NCI-H2171 treated with DMSO at 0.1 percent for 48 hours (cell line): Measurements from ENCODE around the gene ZNF737.
"Not testable (repeated sequence)": the region's sequence is repeated elsewhere in the genome, so short reads cannot be mapped to it uniquely, and the experiment has no call there.

Source experiments
- DNase-seq: peaks from one replicate; lab custom pipeline; 2025; lab: John Stamatoyannopoulos, UW

The ZNF737 gene

DNA sequence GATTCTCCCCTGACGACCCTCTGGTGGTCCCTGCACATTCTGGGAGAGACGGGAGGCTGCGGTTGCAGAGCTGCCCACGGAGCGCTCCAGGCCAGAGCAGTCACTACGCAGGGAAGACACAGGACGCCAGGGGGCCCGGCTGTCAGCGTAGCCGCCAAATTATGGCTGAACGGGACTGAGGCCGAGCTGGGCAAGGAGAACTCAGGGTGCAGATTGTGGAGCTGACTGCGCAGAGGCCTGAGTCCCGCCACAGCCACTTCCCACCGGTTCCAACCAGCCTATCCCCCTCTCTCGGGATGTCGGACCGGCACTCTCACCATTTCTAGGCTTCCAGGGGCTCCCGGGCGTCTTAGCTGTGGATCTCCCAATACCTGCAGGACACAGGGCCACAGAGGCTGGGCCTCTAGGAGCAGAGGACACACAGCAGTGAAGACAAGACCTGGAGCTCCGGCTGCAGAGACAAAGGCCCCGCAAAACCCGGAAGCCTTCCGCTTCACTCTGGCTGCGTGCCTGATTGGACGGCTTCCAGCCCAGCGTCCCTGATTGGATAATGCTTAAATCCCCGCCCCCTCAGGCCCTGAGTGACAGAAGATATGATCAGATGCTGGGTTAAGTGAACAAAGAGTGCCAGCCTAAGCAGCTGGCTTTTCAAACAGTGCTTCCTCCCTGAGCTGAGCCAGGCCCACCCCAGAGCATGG, at the start of gene ZNF737:
Gene ZNF737, minus strand, starts transcription at position 461 of the 698 bp plus-strand sequence. Its CDS starts 141 bp downstream, at position 320.
- DNase-seq = peak; percentile 90

- not testable (repeated sequence) for DNase-seq
Observed at GRCh38 chr19:20614971-20615370, 49.4 kb upstream of the ZNF737 start.

DNA sequence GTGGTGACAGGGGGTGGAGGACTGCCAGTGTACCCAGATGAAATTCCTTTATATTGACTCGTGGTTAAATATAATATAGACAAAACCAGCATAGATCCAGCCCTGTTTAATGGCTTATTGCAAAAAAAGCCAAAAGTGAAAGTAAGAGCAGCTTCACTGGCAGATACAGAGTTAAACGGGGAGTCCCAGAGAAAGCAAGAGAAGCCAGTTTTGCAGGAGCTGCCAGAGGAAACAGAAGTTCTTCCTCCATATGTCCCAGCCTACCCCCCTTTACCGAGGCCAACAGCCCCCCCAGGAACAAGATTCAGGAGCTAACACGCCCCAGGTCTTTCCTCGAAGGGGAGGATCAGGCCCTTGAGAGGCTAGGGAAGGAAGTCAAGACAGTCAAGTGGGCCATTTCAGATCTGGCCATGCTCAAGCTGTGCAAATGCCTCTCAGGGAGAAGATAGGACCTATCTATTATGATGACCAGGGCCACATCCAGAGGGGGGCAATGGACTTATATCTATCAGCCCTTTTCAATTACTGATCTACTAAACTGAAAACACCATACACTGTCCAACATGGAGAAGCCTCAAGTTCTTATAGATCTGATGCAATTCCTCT, 47.2 kb upstream of the ZNF737 start:
- DNase-seq = no peak

GRCh38 chr19:20611866-20612265, 46.3 kb upstream of the ZNF737 start:
- DNase-seq = no peak

GRCh38 chr19:20607943-20608342, 42.4 kb upstream of the ZNF737 start:
- DNase-seq = no peak

DNA sequence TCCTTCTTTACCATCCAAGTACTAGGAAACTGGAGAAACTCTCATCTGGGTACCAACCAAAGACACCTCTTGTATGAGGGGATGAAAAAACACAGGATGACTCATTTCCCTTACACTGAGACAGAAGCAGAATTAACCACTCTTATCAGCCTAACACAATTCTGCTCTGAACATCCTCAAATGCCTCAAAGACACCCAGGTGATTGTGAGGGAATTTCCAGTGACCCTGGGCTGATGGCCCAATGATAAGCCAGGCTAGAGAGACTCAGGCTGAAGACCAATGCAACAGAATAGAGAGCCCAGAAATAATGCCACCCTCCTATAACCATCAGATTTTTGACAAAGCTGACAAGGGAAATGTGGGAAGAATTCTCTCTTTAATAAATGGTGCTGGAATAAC, 7.0 kb downstream of the ZNF737 start:
- DNase-seq = no peak

GRCh38 chr19:20558011-20558410, 7.6 kb downstream of the ZNF737 start:
- no peak for DNase-seq

- not testable (repeated sequence) for DNase-seq
Observed at GRCh38 chr19:20544667-20545333, 20.8 kb downstream of the ZNF737 start.

DNA sequence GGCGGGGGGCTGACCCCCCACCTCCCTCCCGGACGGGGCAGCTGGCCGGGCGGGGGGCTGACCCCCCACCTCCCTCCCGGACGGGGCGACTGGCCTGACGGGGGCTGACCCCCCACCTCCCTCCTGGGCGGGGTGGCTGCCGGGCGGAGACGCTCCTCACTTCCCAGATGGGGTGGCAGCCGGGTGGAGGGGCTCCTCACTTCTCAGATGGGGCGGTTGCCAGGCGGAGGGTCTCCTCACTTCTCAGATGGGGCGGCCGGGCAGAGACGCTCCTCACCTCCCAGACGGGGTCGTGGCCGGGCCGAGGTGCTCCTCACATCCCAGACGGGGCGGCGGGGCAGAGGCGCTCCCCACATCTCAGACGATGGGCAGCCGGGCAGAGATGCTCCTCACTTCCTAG, 35.3 kb downstream of the ZNF737 start:
- not testable (repeated sequence) for DNase-seq

DNA sequence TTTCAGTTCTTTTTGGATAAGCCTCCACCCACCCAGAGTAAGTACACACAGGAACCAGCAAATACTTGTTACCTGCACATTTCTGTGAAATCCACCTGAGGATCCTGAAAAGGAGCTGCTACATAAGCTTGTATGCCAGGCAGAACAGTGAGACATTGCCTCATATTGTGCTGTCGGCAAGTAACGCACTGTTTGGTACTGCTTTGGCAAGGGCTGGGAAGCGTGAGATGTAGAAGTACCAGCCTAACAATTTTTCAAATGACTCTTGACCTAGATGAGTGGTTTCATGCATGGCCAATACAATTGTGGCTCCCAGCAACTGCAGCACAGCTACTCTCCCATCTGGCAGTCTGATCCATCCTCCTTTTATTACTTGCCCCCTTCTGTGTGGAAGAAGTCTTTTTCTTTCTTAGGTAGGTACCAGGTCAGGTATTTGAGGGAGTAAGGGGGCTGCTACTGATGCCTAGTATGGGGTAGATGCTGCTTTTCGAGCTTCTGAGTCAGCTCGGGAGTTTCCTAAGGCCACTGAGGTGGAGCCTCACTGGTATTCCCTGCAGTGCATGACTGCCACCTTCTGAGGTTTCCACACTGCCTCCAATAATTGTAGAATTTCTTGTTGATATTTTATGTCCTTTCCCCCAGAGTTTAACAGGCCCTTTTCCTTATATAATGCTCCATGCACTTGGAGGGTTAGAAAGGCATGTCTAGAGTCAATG, 52.2 kb downstream of the ZNF737 start:
- no peak for DNase-seq

GRCh38 chr19:20503476-20503875, 62.1 kb downstream of the ZNF737 start:
- DNase-seq = no peak
